Uterus (tissue), 4 donors: ENCODE measurements around the gene COPZ2. TPM values are rescaled to one million over a fixed set of nuclear protein-coding genes. Genes with fewer than 3 reads are reported as not detected.

Source experiments
- DNase-seq, 2 donors: peaks; one replicate each; pipeline ENCODE4 v3.0.0-alpha.2; 2019 to 2020
- H3K27ac ChIP-seq, 2 donors: fragments of 200-600 bp; sonication (generic); 1 replicate in 1 of 2; 2 replicates in 1 of 2; pipeline ENCODE4 v1.5.1; 2016 to 2018
- H3K27me3 ChIP-seq, 2 donors: fragments of 200-600 bp; sonication (generic); one replicate each; pipeline ENCODE4 v1.5.1; 2018 to 2019; ENCODE audit warnings: control low read depth in 1 of 2
- H3K36me3 ChIP-seq, 2 donors: fragments of 200-600 bp; sonication (generic); one replicate each; pipeline ENCODE4 v1.5.1; 2019; ENCODE audit warnings: control low read depth in 1 of 2
- H3K4me1 ChIP-seq, 2 donors: fragments of 200-600 bp; sonication (generic); one replicate each; pipeline ENCODE4 v1.5.1; 2018 to 2019; ENCODE audit warnings: control low read depth in 1 of 2
- H3K4me3 ChIP-seq, 2 donors: fragments of 200-600 bp; sonication (generic); 1 replicate in 1 of 2; 2 replicates in 1 of 2; pipeline ENCODE4 v1.5.1; 2018 to 2019; ENCODE audit warnings: mild to moderate bottlenecking in 1 of 2
- H3K9me3 ChIP-seq, 2 donors: fragments of 200-600 bp; sonication (generic); one replicate each; pipeline ENCODE4 v1.5.1; 2019; ENCODE audit warnings: control low read depth in 1 of 2
- POLR2A ChIP-seq, 2 donors: fragments of 450-650 bp; IDR thresholded peaks; one replicate each; pipeline ENCODE4 v1.6.1; 2016; ENCODE audit warnings: antibody characterized with exemption in 2 of 2, mild to moderate bottlenecking in 1 of 2, moderate library complexity in 1 of 2
- intact Hi-C: fragments of 100-400 bp; cut with DNase I; formaldehyde crosslinking; loops from one replicate; pipeline ENCODE4 v1.15.1; 2023; ENCODE audit warnings: low total_unique reads
- total RNA-seq, 4 donors: library from RNA; depleted of rRNA in 3 of 4; stranded (reverse); fragments of >200 nt in 3 of 4; gene quantifications; one replicate each; pipeline versions ENCODE4 v1.1.0 to v1.2.4, GENCODE V29; 2014 to 2023
- TF ChIP-seq, protein P1 (sequence below), 4 experiments: fragments of 200-600 bp in 2 of 4; fragments of 450-650 bp in 2 of 4; sonication (generic) in 2 of 4; IDR thresholded peaks; one replicate each; pipeline ENCODE4 v1.5.1; 2016 to 2019; ENCODE audit warnings: antibody characterized with exemption in 4 of 4, mild to moderate bottlenecking in 2 of 4, moderate library complexity in 1 of 4
- donor health status: DM: yes; HTN: yes; CAD: no.

The COPZ2 gene
- total RNA-seq, 4 donors from 2014 or later, result 12.9 to 82.7 (median 35.3) TPM

DNA sequence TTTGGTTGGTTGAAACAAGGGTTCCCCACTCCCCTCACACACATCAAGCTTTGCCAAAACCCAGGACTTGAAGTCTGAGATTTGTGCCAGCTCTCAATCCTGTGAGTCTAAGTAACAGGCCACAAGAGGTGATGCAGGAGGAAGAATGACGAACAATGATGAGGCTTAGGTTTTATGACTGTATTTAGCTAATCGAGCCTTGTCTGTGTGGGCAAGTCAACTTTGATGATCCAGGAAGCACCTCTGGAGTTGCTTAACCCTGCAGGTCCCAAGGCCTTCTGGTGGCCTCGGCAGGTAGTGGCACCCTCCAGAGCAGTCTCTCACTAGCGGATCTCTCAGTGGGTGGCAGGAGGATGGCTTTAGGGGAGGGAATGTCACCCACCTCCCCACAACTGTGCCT, 38.0 kb downstream of the COPZ2 start:
- no peak for DNase-seq
- H3K9me3 ChIP-seq, result no peaks in the 10 kb centered on the region
- no peaks in the 10 kb centered on the region for H3K4me1 ChIP-seq
- H3K4me3 ChIP-seq, result no peak overlapping the region
- no peaks in the 10 kb centered on the region for H3K27me3 ChIP-seq
- H3K27ac ChIP-seq, result no peak overlapping the region
- intact Hi-C loops, result no loop called here
- H3K36me3 ChIP-seq, result no peaks in the 10 kb centered on the region
- TF ChIP-seq, protein P1, sequence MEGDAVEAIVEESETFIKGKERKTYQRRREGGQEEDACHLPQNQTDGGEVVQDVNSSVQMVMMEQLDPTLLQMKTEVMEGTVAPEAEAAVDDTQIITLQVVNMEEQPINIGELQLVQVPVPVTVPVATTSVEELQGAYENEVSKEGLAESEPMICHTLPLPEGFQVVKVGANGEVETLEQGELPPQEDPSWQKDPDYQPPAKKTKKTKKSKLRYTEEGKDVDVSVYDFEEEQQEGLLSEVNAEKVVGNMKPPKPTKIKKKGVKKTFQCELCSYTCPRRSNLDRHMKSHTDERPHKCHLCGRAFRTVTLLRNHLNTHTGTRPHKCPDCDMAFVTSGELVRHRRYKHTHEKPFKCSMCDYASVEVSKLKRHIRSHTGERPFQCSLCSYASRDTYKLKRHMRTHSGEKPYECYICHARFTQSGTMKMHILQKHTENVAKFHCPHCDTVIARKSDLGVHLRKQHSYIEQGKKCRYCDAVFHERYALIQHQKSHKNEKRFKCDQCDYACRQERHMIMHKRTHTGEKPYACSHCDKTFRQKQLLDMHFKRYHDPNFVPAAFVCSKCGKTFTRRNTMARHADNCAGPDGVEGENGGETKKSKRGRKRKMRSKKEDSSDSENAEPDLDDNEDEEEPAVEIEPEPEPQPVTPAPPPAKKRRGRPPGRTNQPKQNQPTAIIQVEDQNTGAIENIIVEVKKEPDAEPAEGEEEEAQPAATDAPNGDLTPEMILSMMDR (IDR thresholded peaks at IDR 0.05), result no peak
- TF ChIP-seq POLR2A (IDR thresholded peaks at IDR 0.05), result no peak

GRCh38 chr17:47998044-47998443, 39.6 kb downstream of the COPZ2 start:
- Histone ChIP-seq H3K9me3 (no peaks in the 10 kb centered on the region), H3K4me3 (no peak overlapping the region), H3K36me3 (no peaks in the 10 kb centered on the region), H3K27ac (no peak overlapping the region), H3K27me3 (no peaks in the 10 kb centered on the region), H3K4me1 (no peaks in the 10 kb centered on the region)
- DNase-seq, result no peak
- TF ChIP-seq POLR2A (IDR thresholded peaks at IDR 0.05), result no peak
- TF ChIP-seq, protein P1 (IDR thresholded peaks at IDR 0.05), result no peak
- intact Hi-C loops, result no loop called here

GRCh38 chr17:47997586-47997985, 40.0 kb downstream of the COPZ2 start:
- no peaks in the 10 kb centered on the region for H3K36me3 ChIP-seq
- intact Hi-C loops, result no loop called here
- no peaks in the 10 kb centered on the region for H3K27me3 ChIP-seq
- no peak overlapping the region for H3K4me3 ChIP-seq
- H3K9me3 ChIP-seq, result no peaks in the 10 kb centered on the region
- H3K27ac ChIP-seq, result no peak overlapping the region
- TF ChIP-seq, protein P1 (IDR thresholded peaks at IDR 0.05), result no peak
- no peak for TF ChIP-seq POLR2A (IDR thresholded peaks at IDR 0.05)
- H3K4me1 ChIP-seq, result no peaks in the 10 kb centered on the region
- DNase-seq, result no peak

DNA sequence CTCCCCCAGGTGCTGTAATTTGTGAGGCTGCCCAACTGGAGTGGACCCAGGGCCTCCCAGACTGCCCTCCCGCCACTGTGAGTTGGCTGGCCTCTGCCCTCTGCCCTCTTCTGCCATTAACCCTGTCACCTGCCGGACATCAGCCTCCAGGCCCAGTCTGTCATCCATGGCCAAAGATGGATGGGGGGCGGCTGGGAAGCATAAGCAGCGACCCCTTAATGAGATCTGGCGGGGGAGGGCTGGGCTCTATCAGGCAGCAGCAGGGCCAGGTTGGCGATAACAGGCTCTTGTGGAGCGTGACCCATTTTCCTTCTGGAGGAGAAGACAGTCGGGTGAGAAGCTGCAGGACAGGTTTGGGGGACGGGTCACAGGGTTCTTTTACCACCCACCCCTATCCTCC, 41.4 kb downstream of the COPZ2 start:
- TF ChIP-seq, protein P1 (IDR thresholded peaks at IDR 0.05), result no peak
- H3K4me1 ChIP-seq, result no peaks in the 10 kb centered on the region
- intact Hi-C loops, result no loop called here
- H3K9me3 ChIP-seq, result no peaks in the 10 kb centered on the region
- no peaks in the 10 kb centered on the region for H3K36me3 ChIP-seq
- DNase-seq, result no peak
- no peak overlapping the region for H3K27ac ChIP-seq
- H3K27me3 ChIP-seq, result no peaks in the 10 kb centered on the region
- H3K4me3 ChIP-seq, result no peak overlapping the region

- intact Hi-C loops, result no loop called here
- Histone ChIP-seq H3K4me1 (no peaks in the 10 kb centered on the region), H3K27ac (no peak overlapping the region), H3K4me3 (no peak overlapping the region), H3K27me3 (no peaks in the 10 kb centered on the region), H3K9me3 (no peaks in the 10 kb centered on the region), H3K36me3 (no peaks in the 10 kb centered on the region)
- TF ChIP-seq POLR2A (IDR thresholded peaks at IDR 0.05), result no peak
- TF ChIP-seq, protein P1 (IDR thresholded peaks at IDR 0.05), result no peak
- no peak for DNase-seq
Measured at GRCh38 chr17:47995241-47995935, 42.2 kb downstream of the COPZ2 start.
